NK-92 (cell line): ENCODE measurements around the gene IFT27.

Source experiments
- DNase-seq: peaks from one replicate; lab custom pipeline; 2025; ENCODE audit not compliant: unreplicated experiment; lab: John Stamatoyannopoulos, UW

IFT27 gene

GRCh38 chr22:36797374-36797773, 21.5 kb upstream of the IFT27 start:
- DNase-seq, result no peak

DNA sequence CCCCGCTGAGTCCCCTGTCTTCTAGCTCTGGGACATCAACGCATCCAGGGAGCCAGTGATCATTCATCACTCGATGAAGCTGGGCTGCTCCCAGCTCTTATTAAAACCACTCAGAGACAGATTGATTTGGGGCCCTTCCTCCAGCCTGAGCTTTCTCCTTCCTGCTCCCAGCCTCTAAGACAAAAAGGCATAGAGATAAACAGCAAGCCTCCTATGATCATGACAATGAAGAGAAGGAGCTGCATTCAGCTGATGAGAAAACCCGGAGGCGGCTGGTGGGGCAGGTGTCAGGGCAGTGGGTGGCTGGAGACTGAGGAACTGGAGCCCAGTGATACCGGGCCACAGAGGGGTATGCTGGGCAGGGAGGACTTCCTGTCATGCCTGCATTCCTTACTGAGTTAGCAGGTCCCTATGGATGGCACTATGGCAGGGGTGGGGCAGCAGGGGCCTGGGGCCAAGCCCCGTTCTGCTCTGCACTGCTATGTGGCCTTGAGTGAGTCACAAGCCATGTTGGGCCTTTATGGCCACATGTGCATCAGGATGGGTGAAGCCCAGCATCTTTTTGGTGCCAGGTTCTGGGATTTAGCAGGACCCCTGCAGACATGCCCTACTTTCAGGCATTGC, 20.7 kb upstream of the IFT27 start:
- no peak for DNase-seq

- DNase-seq, result no peak
These were observed 19.7 kb upstream of the IFT27 start for GRCh38 chr22:36795633-36796032.

GRCh38 chr22:36790648-36791047, 14.7 kb upstream of the IFT27 start:
- DNase-seq, result no peak

DNA sequence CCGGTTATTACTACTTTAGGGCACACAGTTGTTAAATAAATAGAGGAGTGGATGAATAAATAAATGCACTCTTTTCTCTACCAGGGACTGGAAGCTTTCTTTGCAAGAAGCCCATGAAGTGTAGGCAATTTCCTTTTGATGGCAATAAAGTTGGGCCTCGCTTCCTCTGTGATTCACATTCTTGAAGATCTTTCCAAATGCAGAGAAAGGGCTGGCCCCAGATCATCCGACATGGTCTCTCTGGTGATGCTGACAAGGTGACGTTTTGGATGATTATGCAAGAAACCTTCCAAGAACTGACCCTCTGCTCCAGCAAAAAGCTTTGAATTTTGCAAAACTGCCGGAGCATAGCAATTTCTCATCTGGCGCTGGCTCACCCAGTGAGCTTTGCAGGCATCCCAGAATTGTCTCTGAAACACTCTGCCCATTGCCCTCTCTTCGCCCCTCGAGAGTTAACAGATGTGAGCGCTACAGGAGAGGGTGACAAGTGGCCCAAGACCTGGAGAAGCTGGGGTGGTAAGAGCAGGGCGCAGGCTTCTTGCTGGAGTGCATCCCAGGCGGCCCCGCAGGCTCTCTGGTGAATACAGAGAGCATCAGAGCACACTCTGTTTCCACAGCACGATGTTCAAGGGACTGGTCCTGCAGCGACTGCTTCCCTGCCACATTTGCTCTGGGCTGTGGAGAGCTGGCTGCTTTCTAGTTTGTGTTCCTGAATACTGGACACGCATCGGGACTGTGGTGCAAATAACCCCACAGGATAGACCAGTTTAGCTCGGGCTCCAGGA, 11.5 kb upstream of the IFT27 start:
- no peak for DNase-seq

DNA sequence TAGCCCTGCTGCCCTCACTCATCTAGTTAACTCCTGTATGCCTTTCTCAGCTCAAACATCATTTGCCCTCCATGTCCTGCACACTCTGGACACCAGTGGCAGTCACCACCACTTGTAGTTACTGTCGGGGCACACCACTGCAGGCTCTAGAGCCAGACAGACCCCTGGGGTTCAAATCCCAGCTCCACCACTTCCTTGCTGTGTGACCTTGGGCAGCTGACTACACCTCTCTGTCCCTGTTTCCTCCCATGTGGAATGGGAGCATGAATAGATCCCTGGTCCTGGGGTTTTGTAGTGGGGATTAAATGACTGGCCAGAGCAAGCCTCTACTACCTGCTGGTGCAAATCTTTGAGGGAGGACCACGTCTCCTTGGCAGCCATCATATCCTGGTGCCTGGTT, 7.8 kb upstream of the IFT27 start:
- DNase-seq, result no peak

GRCh38 chr22:36781656-36782627, 6.0 kb upstream of the IFT27 start:
- DNase-seq, result no peak

GRCh38 chr22:36778020-36778419, 2.1 kb upstream of the IFT27 start:
- DNase-seq, result no peak

- no peak for DNase-seq
These were observed 803 bp upstream of the IFT27 start for GRCh38 chr22:36776722-36777121.

DNA sequence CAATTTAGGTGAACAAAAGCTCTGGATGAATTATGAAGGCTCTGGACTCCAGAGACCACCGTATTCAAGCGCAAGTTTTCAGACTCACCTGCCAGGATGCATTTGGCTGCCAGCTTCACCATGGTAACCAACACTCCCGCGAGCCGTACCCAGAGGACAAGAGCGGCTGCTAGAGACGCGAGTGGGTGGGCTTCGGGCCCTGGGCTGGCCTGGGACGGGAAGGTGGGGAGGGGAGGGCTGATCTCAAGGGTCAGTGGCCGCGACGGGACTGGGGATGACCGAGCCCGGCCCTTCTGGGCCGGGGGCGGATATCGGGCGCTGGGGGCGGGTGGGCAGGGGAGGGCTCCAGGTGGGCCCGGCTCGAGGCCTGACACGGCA, 344 bp downstream of the IFT27 start:
- DNase-seq, result no peak

- no peak for DNase-seq
These were observed 2.0 kb downstream of the IFT27 start for GRCh38 chr22:36773935-36774334.

GRCh38 chr22:36772451-36772850, 3.5 kb downstream of the IFT27 start:
- no peak for DNase-seq

DNA sequence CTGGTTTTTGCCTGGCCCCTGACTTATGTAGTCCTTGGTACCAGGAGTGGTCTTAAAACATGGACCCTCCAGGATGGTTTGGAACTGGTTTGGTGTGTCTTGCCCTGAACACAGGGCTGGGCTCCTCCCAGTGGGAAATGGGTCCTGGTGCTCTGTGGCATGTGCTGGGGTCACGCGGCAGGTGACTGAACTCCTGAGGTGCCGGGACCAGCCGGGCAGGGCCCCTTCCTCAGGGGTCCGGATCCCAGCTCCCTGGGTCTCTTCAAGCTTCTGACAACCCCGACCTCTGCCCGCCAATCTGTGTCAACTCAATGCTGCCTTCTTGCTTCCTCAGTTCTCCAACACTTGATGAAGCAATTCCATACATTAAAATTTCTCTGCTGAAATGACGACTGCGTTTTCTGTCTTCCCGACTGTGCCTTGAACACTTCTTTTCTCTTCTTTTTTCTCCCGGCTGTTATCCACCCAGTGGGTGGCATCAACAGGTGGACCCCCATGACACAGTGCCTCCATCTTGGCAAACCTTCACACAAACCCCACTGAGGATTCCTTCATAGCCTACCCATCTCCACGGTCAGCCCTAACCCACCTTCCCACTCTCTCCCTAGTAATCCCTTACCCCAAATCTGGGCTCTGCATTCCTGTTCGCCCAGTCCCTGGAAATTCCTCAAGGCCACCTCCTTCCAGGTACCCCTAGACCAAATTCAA, 4.4 kb downstream of the IFT27 start:
- DNase-seq, result no peak

DNA sequence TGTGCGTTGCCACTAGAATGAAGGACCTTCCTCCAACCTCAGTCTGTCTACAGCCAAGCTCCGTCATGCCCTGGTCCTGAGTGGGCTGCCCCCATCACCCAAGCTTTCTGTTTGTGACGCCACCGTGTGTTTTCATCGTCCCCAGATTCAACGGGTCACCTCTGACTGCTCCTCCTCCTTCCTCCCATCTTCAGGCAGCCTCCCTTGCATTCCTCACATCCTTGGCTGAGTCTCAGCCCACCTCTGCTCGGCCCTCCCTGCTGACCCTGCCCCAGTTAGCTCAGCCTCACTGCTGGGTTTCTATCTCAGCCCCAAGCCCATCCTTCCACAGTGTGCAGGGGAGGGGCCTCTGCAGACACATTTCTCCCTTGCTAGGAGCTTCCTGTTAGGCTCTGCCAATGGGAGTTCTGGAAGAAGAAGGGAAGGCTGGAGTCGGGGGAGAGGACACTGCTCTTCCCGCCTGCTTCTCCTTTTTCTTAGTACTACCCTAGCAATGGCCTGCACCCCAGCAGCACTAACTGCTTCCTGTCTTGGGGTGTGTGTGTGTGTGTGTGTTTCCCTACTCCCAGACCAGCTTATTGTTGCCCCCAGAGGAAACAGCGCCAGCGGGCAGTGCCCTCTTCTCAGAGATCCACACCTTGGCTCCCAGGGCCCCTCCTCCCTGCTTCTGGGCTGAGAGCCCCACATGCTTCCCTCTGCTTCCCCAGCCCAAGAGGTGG, 5.2 kb downstream of the IFT27 start:
- no peak for DNase-seq

- DNase-seq, result no peak
These were observed 6.1 kb downstream of the IFT27 start for GRCh38 chr22:36769541-36770512.

DNA sequence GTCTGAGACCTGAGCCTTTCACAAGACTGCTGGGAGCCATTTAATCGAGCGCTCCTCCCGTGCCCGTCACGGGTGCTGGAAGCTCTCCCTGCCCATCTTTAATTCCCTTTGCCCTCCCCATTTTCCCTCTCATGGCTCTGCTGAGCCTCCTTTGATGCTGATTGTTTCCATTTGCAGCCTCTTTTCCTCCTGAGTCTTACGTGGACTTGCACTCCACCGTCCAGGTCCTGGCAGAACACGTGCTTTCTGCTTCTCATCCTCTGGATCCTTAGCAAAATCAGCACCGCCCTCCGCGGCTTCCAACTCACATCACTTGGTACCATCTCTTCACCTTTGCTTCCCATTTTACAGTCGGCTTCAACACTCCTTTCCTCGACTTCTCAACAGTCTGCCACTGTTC, 7.3 kb downstream of the IFT27 start:
- no peak for DNase-seq

DNA sequence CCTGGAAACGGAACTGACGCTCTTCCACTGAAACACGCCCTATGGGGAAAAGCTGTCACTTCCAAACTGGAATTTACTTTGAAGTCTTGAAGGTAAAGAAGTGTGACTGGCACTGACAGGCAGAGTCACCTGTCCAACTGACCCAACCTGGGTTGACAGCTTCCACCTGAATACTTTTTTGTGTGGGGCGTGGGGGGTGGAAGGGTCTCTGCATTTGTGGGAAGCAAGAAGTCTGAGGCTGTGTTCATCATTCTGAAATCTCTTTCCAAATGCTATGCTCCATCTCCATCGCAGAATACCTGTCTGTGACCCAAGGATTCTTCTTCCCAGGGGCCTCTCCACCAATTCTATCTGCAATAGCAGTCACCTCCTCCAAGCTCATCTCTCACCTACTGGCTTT, 7.8 kb downstream of the IFT27 start:
- no peak for DNase-seq

- DNase-seq, result no peak
These were observed 8.7 kb downstream of the IFT27 start for GRCh38 chr22:36767035-36767775.
